GM12878 (cell line): Measurements from ENCODE around the gene CLCN2.

ENCODE experiments used
- BACH1 ChIP-seq: fragments of 450-650 bp; IDR thresholded peaks from 2 replicates; pipeline ENCODE4 v1.6.1; 2017; ENCODE audit warnings: mild to moderate bottlenecking, borderline replicate concordance
- BHLHE40 ChIP-seq, 2 experiments: fragments of 450-650 bp in 1 of 2; IDR thresholded peaks; 2 replicates each; pipeline ENCODE4 v1.6.1; 2011 to 2017; ENCODE audit warnings: low read depth in 2 of 2, borderline replicate concordance in 1 of 2, improper control_type of control experiment in 1 of 2, low read length in 1 of 2, mild to moderate bottlenecking in 1 of 2
- KDM1A ChIP-seq: fragments of 200-600 bp; sonication (generic); IDR thresholded peaks from 2 replicates; pipeline ENCODE4 v1.6.1; 2016; ENCODE audit warnings: borderline replicate concordance
- POLR2A ChIP-seq: IDR thresholded peaks from 2 replicates; pipeline ENCODE4 v1.6.1; 2011; ENCODE audit warnings: low read depth, mild to moderate bottlenecking, low read length
- RAD51 ChIP-seq: fragments of 450-650 bp; IDR thresholded peaks from 2 replicates; pipeline ENCODE4 v1.6.1; 2016; ENCODE audit warnings: moderate library complexity, mild to moderate bottlenecking, inconsistent platforms
- SIN3A ChIP-seq: IDR thresholded peaks from 2 replicates; pipeline ENCODE4 v1.6.1; 2012; ENCODE audit warnings: low read depth, low read length, improper control_type of control experiment
- SREBF1 ChIP-seq: IDR thresholded peaks from 2 replicates; pipeline ENCODE4 v1.6.1; 2012; ENCODE audit warnings: mild to moderate bottlenecking, low read length
- SRF ChIP-seq, 2 experiments: IDR thresholded peaks; 2 replicates each; pipeline ENCODE4 v1.6.1; 2011; ENCODE audit warnings: low read depth in 2 of 2, low read length in 2 of 2, mild to moderate bottlenecking in 1 of 2, moderate library complexity in 1 of 2
- TF ChIP-seq, protein P1 (sequence below): fragments of 450-650 bp; formaldehyde crosslinking; IDR thresholded peaks from 2 replicates; pipeline ENCODE4 v1.5.0; 2022; ENCODE audit warnings: mild to moderate bottlenecking, missing genetic modification characterization
- TF ChIP-seq, protein P2 (sequence below), 3 experiments: IDR thresholded peaks in 2 of 3; conservative IDR thresholded peaks in 1 of 3; 2 replicates each; pipeline ENCODE4 v1.5.1; 2011; ENCODE audit warnings: low read depth in 3 of 3, low read length in 3 of 3, mild to moderate bottlenecking in 3 of 3, control low read depth in 2 of 3, moderate library complexity in 2 of 3, inconsistent platforms in 1 of 3, mixed read lengths in 1 of 3; ENCODE audit not compliant: control insufficient read depth in 2 of 3, insufficient read depth in 1 of 3; ENCODE audit errors: extremely low read depth in 1 of 3

GRCh38 chr3:184317201-184317600 is 44.2 kb downstream of the CLCN2 start:
- TF ChIP-seq BACH1 (no peak), SREBF1 (no peak), KDM1A (no peak), SIN3A (no peak), POLR2A (no peak), RAD51 (no peak), BHLHE40 (IDR thresholded peaks at IDR 0.05; ENCODE audit: borderline replicate concordance in 1 of 2, low read depth in 2 of 2, low read length in 1 of 2) (no peak), SRF (IDR thresholded peaks at IDR 0.05; ENCODE audit: low read depth in 2 of 2, low read length in 2 of 2) (no peak)
- TF ChIP-seq, protein P1, sequence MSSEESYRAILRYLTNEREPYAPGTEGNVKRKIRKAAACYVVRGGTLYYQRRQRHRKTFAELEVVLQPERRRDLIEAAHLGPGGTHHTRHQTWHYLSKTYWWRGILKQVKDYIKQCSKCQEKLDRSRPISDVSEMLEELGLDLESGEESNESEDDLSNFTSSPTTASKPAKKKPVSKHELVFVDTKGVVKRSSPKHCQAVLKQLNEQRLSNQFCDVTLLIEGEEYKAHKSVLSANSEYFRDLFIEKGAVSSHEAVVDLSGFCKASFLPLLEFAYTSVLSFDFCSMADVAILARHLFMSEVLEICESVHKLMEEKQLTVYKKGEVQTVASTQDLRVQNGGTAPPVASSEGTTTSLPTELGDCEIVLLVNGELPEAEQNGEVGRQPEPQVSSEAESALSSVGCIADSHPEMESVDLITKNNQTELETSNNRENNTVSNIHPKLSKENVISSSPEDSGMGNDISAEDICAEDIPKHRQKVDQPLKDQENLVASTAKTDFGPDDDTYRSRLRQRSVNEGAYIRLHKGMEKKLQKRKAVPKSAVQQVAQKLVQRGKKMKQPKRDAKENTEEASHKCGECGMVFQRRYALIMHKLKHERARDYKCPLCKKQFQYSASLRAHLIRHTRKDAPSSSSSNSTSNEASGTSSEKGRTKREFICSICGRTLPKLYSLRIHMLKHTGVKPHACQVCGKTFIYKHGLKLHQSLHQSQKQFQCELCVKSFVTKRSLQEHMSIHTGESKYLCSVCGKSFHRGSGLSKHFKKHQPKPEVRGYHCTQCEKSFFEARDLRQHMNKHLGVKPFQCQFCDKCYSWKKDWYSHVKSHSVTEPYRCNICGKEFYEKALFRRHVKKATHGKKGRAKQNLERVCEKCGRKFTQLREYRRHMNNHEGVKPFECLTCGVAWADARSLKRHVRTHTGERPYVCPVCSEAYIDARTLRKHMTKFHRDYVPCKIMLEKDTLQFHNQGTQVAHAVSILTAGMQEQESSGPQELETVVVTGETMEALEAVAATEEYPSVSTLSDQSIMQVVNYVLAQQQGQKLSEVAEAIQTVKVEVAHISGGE = no peak
- TF ChIP-seq, protein P2, sequence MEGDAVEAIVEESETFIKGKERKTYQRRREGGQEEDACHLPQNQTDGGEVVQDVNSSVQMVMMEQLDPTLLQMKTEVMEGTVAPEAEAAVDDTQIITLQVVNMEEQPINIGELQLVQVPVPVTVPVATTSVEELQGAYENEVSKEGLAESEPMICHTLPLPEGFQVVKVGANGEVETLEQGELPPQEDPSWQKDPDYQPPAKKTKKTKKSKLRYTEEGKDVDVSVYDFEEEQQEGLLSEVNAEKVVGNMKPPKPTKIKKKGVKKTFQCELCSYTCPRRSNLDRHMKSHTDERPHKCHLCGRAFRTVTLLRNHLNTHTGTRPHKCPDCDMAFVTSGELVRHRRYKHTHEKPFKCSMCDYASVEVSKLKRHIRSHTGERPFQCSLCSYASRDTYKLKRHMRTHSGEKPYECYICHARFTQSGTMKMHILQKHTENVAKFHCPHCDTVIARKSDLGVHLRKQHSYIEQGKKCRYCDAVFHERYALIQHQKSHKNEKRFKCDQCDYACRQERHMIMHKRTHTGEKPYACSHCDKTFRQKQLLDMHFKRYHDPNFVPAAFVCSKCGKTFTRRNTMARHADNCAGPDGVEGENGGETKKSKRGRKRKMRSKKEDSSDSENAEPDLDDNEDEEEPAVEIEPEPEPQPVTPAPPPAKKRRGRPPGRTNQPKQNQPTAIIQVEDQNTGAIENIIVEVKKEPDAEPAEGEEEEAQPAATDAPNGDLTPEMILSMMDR (IDR thresholded peaks at IDR 0.05 in 2 of 3, conservative IDR thresholded peaks at IDR 0.05 in 1 of 3; ENCODE audit: control insufficient read depth in 2 of 3, extremely low read depth in 1 of 3, insufficient read depth in 1 of 3, low read depth in 3 of 3, low read length in 3 of 3) = no peak
